ENCODE measurements around the gene RPGR.

RPGR gene, protein sequence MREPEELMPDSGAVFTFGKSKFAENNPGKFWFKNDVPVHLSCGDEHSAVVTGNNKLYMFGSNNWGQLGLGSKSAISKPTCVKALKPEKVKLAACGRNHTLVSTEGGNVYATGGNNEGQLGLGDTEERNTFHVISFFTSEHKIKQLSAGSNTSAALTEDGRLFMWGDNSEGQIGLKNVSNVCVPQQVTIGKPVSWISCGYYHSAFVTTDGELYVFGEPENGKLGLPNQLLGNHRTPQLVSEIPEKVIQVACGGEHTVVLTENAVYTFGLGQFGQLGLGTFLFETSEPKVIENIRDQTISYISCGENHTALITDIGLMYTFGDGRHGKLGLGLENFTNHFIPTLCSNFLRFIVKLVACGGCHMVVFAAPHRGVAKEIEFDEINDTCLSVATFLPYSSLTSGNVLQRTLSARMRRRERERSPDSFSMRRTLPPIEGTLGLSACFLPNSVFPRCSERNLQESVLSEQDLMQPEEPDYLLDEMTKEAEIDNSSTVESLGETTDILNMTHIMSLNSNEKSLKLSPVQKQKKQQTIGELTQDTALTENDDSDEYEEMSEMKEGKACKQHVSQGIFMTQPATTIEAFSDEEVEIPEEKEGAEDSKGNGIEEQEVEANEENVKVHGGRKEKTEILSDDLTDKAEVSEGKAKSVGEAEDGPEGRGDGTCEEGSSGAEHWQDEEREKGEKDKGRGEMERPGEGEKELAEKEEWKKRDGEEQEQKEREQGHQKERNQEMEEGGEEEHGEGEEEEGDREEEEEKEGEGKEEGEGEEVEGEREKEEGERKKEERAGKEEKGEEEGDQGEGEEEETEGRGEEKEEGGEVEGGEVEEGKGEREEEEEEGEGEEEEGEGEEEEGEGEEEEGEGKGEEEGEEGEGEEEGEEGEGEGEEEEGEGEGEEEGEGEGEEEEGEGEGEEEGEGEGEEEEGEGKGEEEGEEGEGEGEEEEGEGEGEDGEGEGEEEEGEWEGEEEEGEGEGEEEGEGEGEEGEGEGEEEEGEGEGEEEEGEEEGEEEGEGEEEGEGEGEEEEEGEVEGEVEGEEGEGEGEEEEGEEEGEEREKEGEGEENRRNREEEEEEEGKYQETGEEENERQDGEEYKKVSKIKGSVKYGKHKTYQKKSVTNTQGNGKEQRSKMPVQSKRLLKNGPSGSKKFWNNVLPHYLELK

DNA sequence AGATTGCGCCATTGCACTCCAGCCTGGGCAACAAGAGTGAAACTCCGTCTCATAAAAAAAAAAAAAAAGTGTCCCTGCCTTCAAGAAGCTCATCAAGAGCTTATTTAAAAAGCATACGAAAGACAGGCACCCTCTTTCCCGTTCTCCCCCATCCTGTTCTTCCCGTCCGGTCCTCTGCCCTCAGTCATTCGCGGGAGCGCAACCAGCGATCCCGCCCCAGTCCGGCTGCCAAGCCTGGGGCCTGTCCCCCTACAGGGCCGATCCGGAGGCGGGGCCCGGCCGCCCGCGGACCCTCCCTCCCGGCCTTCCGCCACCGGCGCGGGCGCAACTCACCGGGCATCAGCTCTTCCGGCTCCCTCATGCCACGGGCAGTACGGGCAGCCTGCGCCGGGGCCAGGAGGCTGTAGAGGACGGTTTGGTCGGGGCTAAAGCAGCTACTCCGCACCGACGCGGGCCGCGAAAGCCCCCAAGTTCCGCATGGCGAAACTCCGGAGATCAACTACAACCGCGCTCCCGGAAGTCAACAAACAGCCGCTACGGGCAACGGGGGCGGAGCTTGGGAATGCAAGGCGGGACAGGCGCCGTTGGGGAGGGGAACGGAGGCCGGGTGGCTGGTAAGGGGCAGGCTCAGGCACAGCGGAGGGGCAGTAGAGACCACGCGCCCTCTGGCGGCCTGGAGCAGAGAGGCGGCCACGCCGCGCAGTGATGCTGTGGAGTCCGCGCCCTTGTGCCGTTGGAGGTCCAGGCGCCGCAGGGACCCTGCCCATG, at the start of gene RPGR:
RPGR (minus strand) TSS at position 503 of the 768 bp plus-strand sequence; CDS start at position 361, 142 bp downstream.
- peak; percentile 61 for DNase-seq

DNA sequence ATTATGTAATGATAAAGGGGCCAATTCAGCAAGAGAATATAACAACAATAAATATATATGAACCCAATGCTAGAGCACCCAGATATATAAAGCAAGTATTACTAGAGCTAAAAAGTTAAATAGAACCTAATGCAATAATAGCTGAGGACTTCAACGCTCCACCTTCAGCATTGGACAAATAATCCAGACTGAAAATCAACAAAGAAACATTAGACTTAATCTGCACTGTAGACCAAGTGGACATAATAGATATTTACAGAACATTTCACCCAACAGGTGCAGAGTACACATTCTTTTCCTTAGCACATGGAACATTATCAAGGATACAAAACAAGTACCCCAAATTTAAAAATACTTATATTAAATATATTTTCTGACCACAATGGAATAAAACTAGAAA, 49.4 kb upstream of the RPGR start:
- no peak for DNase-seq

DNA sequence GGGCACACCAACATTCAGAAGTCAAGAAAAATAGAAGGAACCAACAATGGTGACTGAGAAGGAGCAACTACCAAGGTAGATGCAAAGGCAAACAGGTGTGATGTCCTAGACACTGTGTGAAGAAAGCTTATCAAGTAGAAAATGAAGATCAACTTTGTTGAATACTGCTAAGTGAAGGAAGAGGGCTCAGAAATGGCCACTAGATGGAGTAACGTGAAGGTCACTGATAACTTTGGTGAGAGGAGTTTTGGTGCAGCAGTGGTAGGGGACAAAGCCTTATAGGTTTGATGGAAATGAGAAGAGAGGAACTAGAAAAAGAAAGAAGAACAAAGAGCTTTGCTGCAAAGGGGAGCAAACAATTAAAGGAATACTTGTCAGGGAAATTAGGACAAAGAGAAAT, 48.6 kb upstream of the RPGR start:
- no peak for DNase-seq

DNA sequence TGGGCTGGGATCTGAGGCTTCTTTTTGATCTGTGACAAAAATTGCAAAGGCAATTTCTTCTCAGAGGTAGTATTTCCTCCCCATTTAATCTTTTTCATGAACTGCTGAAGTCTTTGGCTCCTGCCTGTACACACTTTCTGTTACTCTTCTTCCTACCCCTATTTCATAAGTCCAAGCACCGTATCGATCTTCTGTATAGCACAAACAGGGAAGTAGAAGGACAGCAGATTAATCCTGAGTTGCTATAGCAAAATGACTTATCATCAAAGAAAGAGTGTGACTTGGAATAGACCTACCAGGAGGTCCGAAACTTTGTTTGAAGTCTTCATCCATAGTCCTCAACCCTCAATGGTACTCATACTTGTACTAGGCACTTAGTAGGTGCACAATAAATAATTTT, 47.1 kb upstream of the RPGR start:
- DNase-seq = no peak

DNA sequence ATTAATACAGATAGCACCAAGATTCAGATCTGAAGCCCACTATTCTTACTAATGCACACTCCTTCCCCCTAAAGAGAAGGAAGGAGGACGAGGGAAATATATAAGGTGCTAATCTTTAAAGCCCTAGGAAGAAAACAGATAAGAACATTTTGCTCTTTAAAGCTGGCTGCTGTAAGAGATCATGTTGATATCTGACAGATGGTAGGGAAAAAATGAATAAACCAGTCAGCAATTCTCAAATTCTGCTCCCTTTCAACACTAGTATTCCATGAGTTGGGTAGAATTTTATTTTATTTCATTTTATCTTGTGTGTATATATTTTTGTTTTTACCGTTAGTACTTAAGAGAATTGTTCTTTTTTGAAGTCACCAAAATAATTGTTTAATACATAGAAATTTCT, 44.3 kb upstream of the RPGR start:
- no peak for DNase-seq

DNA sequence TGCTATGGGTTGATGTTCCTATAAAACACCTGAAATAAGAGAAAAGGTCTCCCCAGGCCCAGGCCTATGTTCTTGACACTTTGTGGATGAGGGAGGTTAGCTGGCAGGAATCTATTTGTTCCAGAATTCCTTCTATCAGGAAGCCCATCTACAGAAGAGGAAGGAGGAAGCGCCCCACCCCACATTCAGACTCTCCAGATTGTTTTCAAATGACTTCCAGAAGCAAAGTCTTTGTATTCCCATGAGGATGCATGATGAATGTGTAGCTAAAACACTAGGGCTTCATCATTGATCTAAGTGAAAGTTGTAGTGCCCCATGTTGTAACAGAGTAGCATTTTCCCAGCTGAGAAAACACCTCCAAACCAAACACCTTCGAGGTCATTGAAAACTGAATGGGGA, 41.5 kb upstream of the RPGR start:
- no peak for DNase-seq

DNA sequence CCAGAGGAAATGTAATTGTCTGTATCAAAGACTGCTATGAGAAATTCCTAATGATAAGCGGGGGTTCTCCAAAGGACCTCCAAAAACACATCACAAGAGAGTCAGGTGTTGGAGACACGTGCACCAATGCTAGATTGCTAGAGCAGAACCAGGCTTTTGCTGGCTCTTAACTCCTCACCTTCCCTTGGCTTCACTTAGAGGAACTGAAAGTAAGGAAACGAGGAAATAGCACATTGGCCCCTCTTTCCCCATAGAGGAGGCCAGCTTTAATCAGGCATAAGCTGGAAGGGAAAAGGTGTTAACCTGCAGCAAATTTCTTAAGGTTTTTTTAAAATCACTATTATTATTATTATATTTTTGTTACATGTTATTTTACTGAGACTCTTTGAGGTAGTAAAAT, 38.6 kb upstream of the RPGR start:
- no peak for DNase-seq

DNA sequence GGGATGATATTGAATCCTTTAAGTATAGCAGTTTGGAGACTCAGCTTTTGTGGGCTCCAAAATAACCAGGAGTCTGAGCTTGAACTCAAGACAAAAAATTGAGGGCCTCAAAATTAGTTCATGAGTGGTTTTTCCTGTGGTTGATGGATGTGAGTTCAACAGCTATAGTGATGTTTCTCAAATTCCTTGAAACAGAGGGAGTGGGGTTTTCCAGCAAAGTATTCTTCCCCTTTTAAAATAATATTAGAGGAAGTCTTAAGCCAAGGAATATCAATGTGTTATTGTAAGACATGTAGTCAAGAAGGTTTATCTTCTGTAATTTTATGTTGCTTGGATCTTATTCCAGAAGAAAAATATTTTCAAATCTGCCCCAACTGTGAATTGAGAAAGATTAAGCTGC, 35.7 kb upstream of the RPGR start:
- DNase-seq = no peak

DNA sequence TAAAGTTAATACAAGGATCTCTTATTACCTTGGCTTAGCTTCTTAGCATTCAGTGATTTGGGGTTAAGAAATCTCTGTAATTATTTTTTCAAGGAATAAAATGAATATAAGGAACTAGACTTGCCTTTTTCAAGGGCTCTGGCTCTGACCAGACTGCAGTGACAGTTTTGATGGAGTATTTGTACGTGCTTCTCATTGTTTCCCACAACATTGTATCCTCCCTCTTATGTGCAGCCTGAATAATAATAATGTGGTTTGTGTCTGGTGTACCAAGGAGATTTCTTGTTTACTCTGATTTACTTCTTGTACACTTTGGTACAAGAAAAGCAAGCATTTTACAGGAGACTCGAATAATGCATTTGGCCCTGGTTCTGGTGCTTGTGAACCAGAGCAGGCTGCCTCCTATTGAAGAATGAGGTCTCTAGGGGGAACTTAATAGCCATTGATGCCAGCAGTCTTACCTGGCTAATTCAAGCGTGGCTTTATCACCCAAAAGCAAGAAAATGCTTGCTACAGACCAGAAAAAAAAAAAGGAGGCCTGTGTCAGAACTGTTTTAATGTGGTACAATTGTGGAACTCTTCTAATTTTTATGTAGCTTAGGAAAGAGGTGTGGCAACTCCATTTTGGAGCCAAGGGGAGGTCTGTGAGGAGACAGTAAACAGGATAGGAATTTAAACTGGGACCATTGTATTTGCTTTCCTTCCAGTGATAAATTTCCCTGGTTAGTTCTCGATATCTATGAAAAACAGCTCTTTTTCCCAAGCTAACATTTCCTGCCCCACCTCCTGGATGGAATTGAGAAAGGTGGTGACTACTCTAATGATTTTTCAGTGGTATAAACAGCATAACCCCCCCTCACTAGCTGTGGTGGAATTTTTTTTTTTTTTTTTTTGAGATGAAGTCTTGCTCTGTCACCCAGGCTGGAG, 30.7 kb upstream of the RPGR start:
- DNase-seq = peak; percentile 15

DNA sequence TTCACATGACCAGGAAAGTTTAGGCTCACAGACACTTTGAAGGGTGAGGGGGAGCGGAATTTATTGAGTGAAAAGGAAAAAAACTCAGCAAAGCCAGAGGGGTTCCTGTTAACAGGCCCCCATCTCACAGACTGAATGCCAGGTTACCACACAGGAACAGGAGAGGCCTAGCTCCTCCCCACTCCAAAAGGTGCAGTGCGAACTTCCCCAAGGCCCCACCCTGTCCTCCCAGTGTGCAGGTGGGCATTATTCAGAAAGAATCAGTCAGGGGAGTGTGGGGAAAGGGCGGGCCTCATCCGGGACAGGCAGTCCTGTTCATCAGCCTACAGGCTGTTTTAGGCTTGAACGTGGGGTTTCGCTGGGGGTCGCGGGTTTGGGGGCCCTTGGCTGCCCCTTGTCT, 29.1 kb upstream of the RPGR start:
- DNase-seq = no peak

DNA sequence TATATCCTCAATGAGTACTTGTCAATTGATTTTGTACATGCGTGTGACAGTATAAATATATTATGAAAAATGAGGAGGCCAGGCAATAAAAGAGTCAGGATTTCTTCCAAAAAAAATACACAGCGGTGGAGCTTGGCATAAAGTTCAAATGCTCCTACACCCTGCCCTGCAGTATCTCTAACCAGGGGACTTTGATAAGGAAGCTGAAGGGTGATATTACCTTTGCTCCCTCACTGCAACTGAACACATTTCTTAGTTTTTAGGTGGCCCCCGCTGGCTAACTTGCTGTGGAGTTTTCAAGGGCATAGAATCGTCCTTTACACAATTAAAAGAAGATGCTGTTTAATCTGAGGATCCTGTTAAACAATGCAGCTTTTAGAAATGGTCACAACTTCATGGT, 25.1 kb upstream of the RPGR start, which contains the start of gene OTC:
OTC (plus strand) TSS at position 243 of the 400 bp plus-strand sequence; CDS start at position 336, 93 bp downstream.
- DNase-seq = no peak

DNA sequence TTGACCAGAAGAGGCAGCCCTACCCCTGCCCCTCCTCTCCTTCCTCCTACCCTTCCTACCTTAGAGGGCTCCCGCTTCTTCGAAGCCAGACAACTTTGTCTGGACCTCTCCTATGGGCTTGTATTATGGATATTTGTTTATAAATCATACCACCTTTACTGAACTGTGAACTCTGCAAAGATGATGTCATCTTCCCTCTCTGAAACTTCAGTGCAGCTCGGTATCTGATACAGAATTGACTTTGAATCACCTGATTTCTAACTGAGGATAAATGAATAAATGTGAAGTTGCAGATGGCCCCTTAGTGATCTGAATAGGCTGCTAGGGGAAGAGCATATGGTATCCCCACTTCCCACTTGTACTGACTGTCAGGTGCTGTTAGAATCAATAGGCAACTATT, 24.0 kb upstream of the RPGR start:
- DNase-seq = no peak

DNA sequence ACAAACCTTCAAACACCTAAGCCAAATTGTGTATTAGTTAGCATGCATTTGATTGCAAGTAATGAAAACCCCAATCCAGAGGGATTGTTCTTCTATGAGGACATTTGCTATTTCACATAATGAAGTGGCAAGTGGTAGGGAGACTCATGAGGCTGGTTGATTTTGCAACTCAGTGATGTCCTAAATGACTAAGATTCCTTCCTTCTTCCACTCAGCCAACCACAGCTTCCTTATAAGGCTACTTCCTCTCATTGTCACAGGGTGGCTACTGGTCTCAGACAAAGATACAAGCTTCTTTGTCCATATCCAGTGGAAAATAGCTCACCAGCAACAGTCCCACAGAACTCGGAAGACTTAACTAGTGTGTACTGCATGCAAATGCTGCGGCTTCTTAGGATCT, 19.8 kb upstream of the RPGR start:
- DNase-seq = no peak

DNA sequence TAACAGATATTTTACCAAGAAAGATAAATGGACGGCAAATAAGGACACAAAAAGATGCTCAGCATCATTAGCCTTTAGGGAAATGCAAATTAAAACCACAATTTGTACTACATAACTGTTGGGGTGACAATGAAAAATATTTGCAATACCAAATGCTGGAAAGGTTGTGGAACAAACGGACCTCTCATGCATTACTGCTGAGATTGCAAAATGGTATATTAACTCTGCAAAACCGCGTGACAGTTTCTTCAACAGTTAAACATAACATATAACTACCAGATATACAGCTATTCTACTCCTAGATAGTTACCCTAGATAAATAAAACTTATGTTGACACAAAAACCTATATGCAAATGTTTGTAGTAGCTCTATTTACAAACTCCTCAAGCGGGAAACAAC, 18.8 kb upstream of the RPGR start:
- DNase-seq = no peak

DNA sequence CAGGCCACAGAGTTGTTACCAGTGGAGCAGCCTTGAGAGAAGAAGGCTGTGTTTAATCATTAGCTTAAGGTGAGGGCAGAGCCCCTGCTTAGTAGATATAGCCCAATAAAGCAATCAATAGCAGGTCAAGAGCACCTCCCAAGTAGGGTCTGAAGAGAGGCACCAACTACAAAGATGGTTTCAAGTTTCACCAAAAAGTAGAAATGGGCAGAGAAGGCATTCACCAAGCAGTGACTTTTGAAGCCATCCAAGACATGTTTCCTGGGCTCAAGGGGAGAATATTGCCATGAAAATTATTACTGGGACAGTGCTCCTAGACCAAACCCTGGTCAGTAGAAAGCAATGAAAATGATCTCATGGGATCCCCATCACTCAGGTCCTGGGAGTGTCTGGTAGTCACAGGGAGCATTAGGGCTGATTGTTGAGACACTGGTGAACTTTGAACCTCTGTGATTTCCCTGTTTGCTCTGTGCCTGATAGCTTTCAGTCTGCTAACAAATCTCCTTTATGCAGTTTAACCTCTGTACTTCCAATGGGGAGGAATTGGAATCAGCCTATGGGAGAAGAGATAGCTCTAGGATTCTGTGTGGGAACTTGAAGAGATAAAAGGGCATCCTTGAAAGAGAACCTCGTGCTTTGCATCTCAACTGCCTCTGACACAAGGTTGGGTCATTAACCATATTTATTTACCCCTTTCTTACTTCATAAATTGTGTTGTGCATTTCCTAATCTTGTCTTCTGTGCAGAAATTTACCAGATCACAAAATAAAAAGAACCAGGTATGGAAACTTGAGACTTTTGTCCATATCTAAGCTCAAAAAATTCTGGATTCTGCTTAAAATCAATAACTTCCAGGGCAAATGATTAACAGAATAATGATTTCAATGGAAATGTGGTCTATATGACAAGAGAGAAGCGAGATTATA, 15.8 kb upstream of the RPGR start:
- no peak for DNase-seq

DNA sequence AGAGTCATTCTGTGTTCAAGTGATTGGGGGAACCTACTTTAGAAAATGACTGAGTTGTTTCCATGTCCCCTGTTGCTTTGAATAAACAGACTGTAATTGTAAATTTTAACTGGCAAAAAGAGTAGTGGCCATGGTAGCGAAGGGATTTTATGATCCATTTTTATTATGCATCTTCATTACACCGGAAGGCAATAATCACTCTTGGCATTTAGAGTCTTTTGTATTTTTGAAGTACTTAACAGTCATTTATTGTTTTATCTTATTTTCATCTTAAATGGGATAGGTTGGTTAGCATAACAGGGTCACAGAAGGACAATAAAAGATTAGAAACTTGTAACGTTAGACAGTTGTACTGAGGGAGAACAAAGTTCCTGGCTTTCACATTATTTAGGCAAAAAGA, 14.1 kb upstream of the RPGR start:
- no peak for DNase-seq

DNA sequence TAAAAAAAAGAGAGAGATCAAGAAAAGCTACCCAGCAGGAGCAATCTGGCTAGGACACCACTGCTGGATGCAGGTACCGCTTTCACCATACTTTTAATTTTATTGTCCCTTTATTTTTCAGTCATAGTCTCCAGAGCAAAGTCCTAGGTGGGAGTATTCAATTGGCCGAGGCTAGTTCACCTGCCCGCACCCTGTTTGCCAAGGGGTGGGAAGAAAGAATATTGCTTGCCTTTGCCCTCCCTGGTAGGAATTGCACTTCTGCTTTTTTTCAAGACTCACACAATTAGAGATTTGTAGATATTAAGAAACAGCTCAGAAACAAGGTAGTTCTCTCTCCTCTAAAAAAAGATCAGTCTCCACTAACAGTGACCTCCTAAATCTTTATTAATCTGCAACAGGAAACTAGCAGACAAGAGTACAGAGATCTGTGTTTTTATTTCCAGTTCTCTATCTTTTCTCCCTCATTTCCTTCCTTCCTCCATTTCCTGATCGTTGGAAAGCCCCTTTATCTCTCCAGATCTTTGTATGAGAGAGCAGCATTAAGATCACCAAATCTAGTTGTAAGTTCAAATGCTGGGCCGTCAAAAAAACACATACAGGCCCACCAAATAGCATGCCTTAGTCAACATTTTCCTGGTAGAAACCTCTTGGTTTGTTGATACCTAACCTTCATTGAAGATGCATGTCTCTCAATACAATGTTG, 9.4 kb upstream of the RPGR start:
- DNase-seq = no peak

DNA sequence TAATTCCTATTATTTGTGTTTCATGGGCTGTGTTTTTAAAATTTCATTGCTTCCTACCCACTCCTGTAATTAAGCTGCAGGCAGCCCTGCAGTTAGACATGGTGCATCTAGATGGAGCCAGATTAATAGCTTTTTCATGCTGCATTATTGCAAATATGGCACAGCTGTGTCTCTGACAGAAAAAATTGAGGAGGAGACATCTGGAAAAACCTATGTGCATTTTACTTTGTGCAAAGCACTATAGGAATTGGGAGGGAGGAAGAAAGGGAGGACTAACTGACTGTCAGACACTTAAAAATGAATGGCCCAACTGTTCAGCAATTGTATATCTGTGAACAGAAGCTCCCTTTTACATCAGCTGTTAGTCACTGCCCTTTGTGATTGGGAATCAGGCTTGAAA, 8.1 kb upstream of the RPGR start:
- no peak for DNase-seq

DNA sequence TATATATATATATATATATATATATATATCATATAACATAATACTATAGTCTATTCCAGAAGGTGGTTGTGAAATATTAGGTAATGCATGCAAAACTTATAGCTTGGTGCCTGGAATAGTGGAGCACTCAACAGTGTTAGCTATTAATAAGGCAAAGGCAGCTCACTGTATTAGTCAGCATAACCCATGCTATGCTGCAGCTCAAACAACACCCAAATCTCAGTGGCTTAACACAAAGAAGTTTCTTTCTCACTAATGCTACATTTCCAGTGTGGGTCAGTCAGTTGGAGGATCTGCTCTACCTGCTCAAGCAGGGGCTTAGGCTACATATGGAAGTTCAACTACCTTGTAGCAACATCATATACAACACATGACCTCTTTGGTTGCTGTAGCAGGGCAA, 5.2 kb upstream of the RPGR start:
- DNase-seq = no peak

DNA sequence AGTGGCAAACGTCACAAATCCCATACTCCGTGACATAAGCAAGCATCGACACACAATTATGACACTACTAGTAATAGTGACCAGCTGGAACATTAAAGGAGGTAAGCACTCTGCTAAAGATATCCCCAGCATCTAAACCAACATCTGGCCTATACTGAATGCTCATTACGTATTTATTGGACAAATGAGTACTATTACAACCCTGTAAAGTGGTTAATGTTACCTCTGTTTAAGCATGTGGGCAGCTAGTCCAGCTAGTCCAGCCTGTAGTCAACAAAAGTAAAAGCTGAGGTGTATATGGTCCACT, 419 bp upstream of the RPGR start:
- DNase-seq = no peak
